HUES6 (cell line): ENCODE data around the gene PARP9.
A peak's percentile ranks its signal among the peaks of the same experiment; 100 is the strongest.
"Not testable (repeated sequence)": the region's sequence is repeated elsewhere in the genome, so short reads cannot be mapped to it uniquely, and the experiment has no call there.

Experiments
- H3K27ac ChIP-seq: 2 replicates; pipeline ENCODE4 v1.7.0; 2013; ENCODE audit warnings: low read depth, mild to moderate bottlenecking, low read length, inconsistent platforms
- H3K27me3 ChIP-seq: 2 replicates; pipeline ENCODE4 v1.6.1; 2013; ENCODE audit warnings: low read length; ENCODE audit not compliant: control insufficient read depth, insufficient read depth
- H3K36me3 ChIP-seq: 2 replicates; pipeline ENCODE4 v1.6.1; 2013; ENCODE audit warnings: low read length; ENCODE audit not compliant: control insufficient read depth, insufficient read depth
- H3K4me1 ChIP-seq: 2 replicates; pipeline ENCODE4 v1.6.1; 2013; ENCODE audit warnings: low read length; ENCODE audit not compliant: control insufficient read depth, insufficient read depth
- H3K4me3 ChIP-seq: 2 replicates; pipeline ENCODE4 v1.5.1; 2013; ENCODE audit warnings: low read depth, low read length
- H3K9ac ChIP-seq: one replicate; pipeline ENCODE4 v1.6.1; 2013; ENCODE audit warnings: mild to moderate bottlenecking, low read length
- H3K9me3 ChIP-seq: 2 replicates; pipeline ENCODE4 v1.6.1; 2013; ENCODE audit warnings: low read depth, low read length; ENCODE audit not compliant: control insufficient read depth, insufficient read depth

PARP9 gene

DNA sequence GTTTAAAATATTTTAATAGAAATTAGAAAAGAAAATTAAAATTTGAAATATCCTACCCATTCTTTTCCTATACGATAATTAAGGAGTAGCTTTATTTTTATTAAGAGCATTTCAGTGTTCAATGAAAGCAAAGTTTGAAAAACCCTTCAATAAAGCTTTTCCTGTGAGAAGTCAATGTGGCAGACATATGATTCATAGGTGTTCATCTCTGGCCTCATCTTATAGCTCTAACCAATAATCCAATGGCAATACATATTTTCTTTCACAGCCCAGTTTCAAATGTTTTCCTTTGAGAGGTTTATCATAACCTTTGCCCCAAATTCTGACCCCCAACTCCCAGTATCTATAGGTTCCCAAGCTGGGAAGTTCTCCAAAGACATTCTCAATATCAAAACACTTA lies 57.6 kb downstream of the PARP9 start:
- Histone ChIP-seq H3K4me3 (no peak overlapping the region), H3K27ac (no peak overlapping the region), H3K4me1 (peaks cover 33% of the 10 kb centered on the region), H3K27me3 (no peaks in the 10 kb centered on the region), H3K9me3 (no peaks in the 10 kb centered on the region; the same call in 1 of the 2 replicates), H3K36me3 (no peaks in the 10 kb centered on the region), H3K9ac (no peak overlapping the region)

DNA sequence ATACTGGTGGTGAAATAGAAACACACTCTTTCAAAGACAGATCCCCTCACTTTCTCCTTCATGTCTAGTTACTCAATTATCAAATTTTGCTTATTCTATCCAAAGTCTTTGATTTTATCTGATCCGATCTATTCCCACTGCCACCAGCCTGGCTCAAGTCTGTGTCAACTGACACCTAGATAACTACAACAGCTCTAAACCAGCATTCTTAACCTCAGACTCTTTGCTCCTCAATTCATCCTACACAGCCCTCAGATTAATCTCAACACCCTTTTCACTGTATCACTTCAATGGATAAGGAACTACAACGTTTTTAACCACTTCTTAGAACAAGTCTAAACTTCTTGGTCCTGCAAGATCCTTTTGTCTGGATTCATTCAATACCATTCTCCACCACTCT lies 58.4 kb downstream of the PARP9 start:
- Histone ChIP-seq H3K4me1 (peaks cover 30% of the 10 kb centered on the region), H3K9me3 (no peaks in the 10 kb centered on the region; the same call in 1 of the 2 replicates), H3K27ac (no peak overlapping the region), H3K9ac (no peak overlapping the region), H3K27me3 (no peaks in the 10 kb centered on the region), H3K36me3 (no peaks in the 10 kb centered on the region), H3K4me3 (no peak overlapping the region)

DNA sequence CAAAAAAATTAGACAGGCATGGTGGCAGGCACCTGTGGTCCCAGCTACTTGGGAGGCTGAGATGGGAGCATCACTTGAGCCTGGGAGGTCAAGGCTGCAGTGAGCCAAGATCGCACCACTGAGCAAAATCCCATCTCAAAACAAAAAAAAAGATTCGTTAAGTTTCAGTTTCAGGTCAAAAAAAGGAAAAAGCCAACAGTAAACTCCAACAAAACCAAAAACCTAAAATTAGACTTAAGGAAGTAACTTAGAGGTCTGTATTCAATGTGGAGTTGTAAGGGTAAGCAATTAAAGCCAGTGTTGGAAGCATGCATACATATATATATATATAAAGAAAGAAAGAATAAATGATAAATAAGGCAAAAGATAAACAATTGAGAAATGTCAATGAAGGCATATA lies 61.2 kb downstream of the PARP9 start:
- H3K4me3 ChIP-seq, result no peak overlapping the region
- no peak overlapping the region for H3K9ac ChIP-seq
- no peaks in the 10 kb centered on the region for H3K27me3 ChIP-seq
- no peaks in the 10 kb centered on the region; the same call in 1 of the 2 replicates for H3K9me3 ChIP-seq
- H3K36me3 ChIP-seq, result no peaks in the 10 kb centered on the region
- peaks cover 24% of the 10 kb centered on the region; the same call in 1 of the 2 replicates for H3K4me1 ChIP-seq
- no peak overlapping the region for H3K27ac ChIP-seq

DNA sequence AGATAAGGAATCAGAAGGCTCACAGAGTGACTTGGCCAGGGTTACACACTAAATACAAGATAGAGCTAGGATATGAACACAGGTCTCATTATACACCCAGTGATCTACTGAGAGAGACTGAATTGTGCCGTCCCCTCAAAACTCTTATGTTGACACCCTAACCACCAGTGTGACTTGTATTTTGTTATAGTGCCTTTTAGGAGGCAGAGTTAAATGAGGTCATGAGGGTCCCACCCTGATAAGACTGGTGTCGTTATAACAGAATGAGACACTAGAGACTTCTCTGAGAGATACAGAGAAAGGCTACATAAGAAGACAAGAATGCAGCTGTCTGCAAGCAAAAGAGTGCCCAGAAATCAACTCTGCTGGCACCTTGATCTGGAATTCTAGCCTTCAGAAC lies 62.0 kb downstream of the PARP9 start:
- H3K27me3 ChIP-seq, result no peaks in the 10 kb centered on the region
- H3K4me3 ChIP-seq, result no peak overlapping the region
- no peaks in the 10 kb centered on the region; the same call in 1 of the 2 replicates for H3K9me3 ChIP-seq
- no peak overlapping the region for H3K27ac ChIP-seq
- H3K36me3 ChIP-seq, result no peaks in the 10 kb centered on the region
- H3K9ac ChIP-seq, result no peak overlapping the region
- peaks cover 27% of the 10 kb centered on the region; the same call in 1 of the 2 replicates for H3K4me1 ChIP-seq

DNA sequence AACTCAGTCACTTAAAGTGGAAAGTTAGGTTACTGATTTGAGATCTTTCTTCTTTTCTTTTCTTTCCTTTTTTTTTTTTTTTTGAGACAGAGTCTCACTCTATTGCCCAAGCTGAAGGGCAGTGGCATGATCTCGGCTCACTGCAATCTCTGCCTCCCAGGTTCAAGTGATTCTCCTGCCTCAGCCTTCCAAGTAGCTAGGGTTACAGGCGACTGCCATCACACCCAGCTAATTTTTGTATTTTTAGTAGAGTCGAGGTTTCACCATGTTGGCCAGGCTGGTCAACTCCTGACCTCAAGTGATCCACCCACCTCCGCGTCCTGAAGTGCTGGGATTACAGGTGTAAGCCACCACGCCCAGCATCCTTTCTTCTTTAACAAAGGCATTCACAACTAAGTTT lies 63.1 kb downstream of the PARP9 start:
- H3K9me3 ChIP-seq, H3K36me3 ChIP-seq, H3K27ac ChIP-seq, H3K4me3 ChIP-seq, H3K27me3 ChIP-seq, H3K9ac ChIP-seq: not testable (repeated sequence)
- H3K4me1 ChIP-seq, result peaks cover 37% of the 10 kb centered on the region; the same call in 1 of the 2 replicates

DNA sequence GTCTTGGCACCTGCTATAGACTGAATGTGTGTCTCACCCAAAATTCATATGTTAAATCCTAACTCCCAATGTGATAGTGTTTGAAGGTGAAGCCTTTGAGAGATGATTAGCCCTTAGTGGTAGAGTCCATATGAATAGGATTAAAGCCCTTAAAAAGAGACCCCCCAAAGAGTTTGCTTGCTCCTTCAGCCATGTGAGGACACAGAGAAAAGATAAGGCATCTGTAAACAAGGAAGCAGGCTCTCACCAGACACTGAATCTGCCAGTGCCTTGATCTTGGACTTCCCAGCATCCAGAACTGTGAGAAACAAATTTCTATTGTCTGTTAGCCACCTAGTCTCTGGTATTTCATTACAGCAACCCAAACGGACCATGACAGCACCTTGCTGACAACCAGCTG lies 65.9 kb downstream of the PARP9 start:
- Histone ChIP-seq H3K4me1 (peaks cover 37% of the 10 kb centered on the region; the same call in 1 of the 2 replicates), H3K27me3 (no peaks in the 10 kb centered on the region), H3K9ac (no peak overlapping the region), H3K9me3 (no peaks in the 10 kb centered on the region), H3K36me3 (peaks cover 30% of the 10 kb centered on the region), H3K4me3 (no peak overlapping the region), H3K27ac (no peak overlapping the region)

DNA sequence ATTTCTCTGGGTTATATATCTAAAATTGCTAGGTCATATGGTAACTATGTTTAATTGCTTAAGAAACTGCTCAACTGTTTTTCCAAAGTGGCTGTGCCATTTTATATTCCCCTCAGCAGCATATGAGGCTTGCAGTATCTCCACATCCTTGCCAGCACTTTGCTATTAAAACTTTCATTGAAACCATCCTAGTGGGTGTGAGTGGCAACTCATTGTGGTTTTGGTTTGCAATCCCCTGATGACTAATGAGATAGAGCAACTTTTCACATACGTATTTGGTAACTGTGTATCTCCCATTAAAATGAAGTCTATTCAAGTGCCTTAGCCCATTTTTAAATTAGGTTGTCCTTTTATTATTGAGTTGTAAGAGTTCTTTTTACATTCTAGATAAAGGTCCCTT lies 66.7 kb downstream of the PARP9 start:
- H3K9me3 ChIP-seq, result no peaks in the 10 kb centered on the region
- H3K27ac ChIP-seq, result no peak overlapping the region
- no peaks in the 10 kb centered on the region for H3K27me3 ChIP-seq
- H3K4me1 ChIP-seq, result peaks cover 36% of the 10 kb centered on the region; the same call in 1 of the 2 replicates
- no peak overlapping the region for H3K9ac ChIP-seq
- peaks cover 38% of the 10 kb centered on the region for H3K36me3 ChIP-seq
- no peak overlapping the region for H3K4me3 ChIP-seq

DNA sequence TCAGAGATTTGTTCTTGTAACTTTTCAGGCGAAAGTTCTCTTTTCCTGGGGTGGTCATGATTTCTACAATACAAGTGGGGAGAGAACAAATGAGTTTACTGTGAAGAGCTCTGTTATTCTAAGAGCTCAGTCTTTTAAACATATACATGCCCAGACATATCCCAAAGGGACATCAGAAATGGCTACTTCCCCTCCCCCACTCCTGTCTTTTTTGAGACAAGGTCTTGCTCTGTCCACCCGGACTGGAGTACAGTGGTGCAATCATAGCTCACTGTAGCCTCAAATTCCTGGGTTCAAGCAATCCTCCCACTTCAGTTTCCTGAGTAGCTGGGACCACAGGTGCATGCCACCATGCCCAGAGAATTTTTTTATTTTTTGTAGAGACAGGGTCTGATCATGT lies 67.6 kb downstream of the PARP9 start:
- Histone ChIP-seq H3K9me3 (no peaks in the 10 kb centered on the region), H3K27me3 (no peaks in the 10 kb centered on the region), H3K27ac (peak overlapping the region; percentile 78), H3K36me3 (peaks cover 41% of the 10 kb centered on the region), H3K9ac (peak overlapping the region; percentile 38), H3K4me3 (no peak overlapping the region), H3K4me1 (peaks cover 27% of the 10 kb centered on the region; the same call in 1 of the 2 replicates)

DNA sequence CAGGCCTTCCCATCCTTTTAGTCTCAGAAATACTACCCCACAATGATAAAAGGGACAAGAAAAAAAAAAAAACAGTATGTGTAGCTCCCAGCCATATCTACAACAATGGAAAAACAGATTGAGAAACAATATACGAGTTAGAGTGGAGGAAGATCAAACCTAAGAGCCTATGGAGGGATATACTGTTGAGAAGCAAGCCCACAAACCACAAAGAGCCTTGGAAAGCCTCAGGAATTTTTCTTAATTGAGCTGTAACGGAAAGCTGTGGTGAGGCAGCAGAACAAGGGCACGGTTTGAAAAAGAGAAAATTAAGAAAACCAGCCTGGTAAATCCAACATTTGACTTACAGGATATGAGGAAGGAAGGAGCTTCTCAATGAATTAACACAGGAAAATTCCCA lies 70.8 kb downstream of the PARP9 start:
- no peaks in the 10 kb centered on the region for H3K27me3 ChIP-seq
- no peak overlapping the region for H3K4me3 ChIP-seq
- no peaks in the 10 kb centered on the region for H3K9me3 ChIP-seq
- peaks cover 49% of the 10 kb centered on the region for H3K36me3 ChIP-seq
- H3K27ac ChIP-seq, result no peak overlapping the region
- no peak overlapping the region for H3K9ac ChIP-seq
- H3K4me1 ChIP-seq, result peaks cover 16% of the 10 kb centered on the region

DNA sequence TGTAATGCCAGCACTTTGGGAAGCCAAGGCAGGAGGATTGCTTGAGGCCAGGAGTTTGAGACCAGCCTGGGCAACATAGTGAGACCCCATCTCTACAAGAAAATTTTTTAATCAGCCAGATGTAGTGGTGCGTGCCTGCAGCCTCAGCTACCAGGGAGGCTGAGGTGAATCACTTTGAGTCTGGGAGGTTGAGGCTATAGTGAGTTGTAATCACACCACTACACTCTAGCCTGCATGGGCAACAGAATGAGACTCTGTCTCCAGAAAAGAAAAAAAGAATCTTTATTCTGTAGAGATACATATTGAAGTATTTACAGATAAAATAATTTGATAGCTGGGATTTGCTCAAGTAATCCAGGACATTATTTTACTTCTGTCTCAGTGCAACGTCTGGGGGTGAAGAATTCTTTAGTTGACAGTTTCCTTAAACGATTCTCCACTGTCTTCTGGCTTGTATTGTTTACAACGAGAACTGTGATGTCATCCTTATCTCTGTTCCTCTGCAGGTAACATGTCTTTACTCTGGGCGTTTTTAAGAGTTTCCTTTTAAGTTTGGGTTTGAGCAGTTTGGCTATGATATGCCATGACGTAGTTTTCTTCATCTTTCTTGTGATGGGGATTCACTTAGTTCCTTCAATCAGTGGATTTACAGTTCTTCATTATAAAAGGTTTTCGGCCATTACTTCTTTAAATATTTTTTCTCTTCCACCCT lies 75.7 kb downstream of the PARP9 start:
- Histone ChIP-seq H3K9ac (no peak overlapping the region), H3K27ac (no peak overlapping the region), H3K27me3 (no peaks in the 10 kb centered on the region), H3K9me3 (no peaks in the 10 kb centered on the region), H3K4me3 (no peak overlapping the region), H3K36me3 (peaks cover 25% of the 10 kb centered on the region), H3K4me1 (peaks cover 6% of the 10 kb centered on the region)

DNA sequence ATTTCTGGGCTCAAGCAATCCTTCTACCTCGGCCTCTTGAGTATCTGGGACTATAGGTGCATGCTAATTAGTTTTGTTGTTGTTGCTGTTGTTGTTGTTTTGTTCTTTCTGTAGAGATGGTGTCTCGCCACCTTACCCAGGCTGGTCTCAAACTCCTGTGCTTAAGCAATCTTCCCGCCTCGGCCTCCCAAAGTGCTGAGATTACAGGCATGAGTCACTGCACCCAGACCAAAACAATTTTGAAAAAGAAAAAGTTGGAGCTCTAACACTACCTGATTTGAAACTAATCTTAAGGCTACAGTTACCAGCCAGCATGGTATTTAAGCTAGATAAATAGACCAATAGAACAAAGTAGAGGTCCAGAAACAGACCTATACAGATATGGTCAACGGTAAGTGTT lies 79.1 kb downstream of the PARP9 start:
- Histone ChIP-seq H3K27ac (no peak overlapping the region), H3K27me3 (no peaks in the 10 kb centered on the region), H3K4me3 (no peak overlapping the region), H3K4me1 (peaks cover 13% of the 10 kb centered on the region), H3K9ac (no peak overlapping the region), H3K9me3 (no peaks in the 10 kb centered on the region), H3K36me3 (peaks cover 13% of the 10 kb centered on the region)
